WTC11 (cell line): ENCODE measurements around the gene KBTBD8.

ENCODE experiments used
- CTCF ChIP-seq: fragments of 200-600 bp; IDR thresholded peaks from 2 replicates; pipeline ENCODE4 v1.8.0; 2022; ENCODE audit warnings: antibody characterized with exemption
- MXD4 ChIP-seq: fragments of 250-450 bp; sonication (Bioruptor Pico); IDR thresholded peaks from 2 replicates; pipeline ENCODE4 v1.8.0; 2021; ENCODE audit warnings: mild to moderate bottlenecking, moderate library complexity, borderline replicate concordance
- SP1 ChIP-seq: sonication (generic); formaldehyde crosslinking; conservative IDR thresholded peaks from 2 replicates; pipeline ENCODE4 v1.8.1; 2022; ENCODE audit warnings: missing genetic modification reagents
- STAT6 ChIP-seq: sonication (generic); formaldehyde crosslinking; conservative IDR thresholded peaks from 2 replicates; pipeline ENCODE4 v1.8.1; 2023; ENCODE audit warnings: mild to moderate bottlenecking, low read depth, missing genetic modification reagents, moderate library complexity
- TP53 ChIP-seq: sonication (generic); formaldehyde crosslinking; IDR thresholded peaks from 2 replicates; pipeline ENCODE4 v1.8.1; 2023; ENCODE audit warnings: mild to moderate bottlenecking, missing genetic modification reagents
- TF ChIP-seq, protein P1 (sequence below): fragments of 250-450 bp; sonication (Bioruptor Pico); IDR thresholded peaks from 2 replicates; pipeline ENCODE4 v1.9.0; 2021; ENCODE audit warnings: moderate library complexity, mild to moderate bottlenecking, inconsistent platforms, borderline replicate concordance

GRCh38 chr3:67009716-67010115 is 11.6 kb downstream of the KBTBD8 start:
- TF ChIP-seq STAT6: no peak
- TF ChIP-seq CTCF: no peak
- TF ChIP-seq SP1: no peak
- TF ChIP-seq MXD4 (CRISPR knock-in tag): no peak
- no peak for TF ChIP-seq TP53 (CRISPR knock-in tag)
- TF ChIP-seq, protein P1, sequence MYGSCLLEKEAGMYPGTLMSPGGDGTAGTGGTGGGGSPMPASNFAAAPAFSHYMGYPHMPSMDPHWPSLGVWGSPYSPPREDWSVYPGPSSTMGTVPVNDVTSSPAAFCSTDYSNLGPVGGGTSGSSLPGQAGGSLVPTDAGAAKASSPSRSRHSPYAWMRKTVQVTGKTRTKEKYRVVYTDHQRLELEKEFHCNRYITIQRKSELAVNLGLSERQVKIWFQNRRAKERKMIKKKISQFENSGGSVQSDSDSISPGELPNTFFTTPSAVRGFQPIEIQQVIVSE (CRISPR knock-in tag): no peak
